Suprapubic skin (tissue), 4 donors: ENCODE results near the gene CCDC201.

Experiments
- EP300 ChIP-seq: sonication (generic); formaldehyde crosslinking; IDR thresholded peaks from one replicate; pipeline ENCODE4 v1.6.1; 2017; ENCODE audit warnings: antibody characterized with exemption
- POLR2A ChIP-seq, 2 donors: fragments of 450-650 bp; IDR thresholded peaks; one replicate each; pipeline ENCODE4 v1.6.1; 2017; ENCODE audit warnings: antibody characterized with exemption in 2 of 2, mild to moderate bottlenecking in 2 of 2, moderate library complexity in 2 of 2
- POLR2AphosphoS5 ChIP-seq, 3 donors: sonication (generic); formaldehyde crosslinking; IDR thresholded peaks; one replicate each; pipeline ENCODE4 v1.6.1; 2017; ENCODE audit warnings: antibody characterized with exemption in 3 of 3
- TF ChIP-seq, protein P1 (sequence below), 2 donors: fragments of 200-600 bp in 1 of 2; fragments of 450-650 bp in 1 of 2; sonication (generic) in 1 of 2; IDR thresholded peaks; one replicate each; pipeline ENCODE4 v1.5.1; 2016 to 2019; ENCODE audit warnings: antibody characterized with exemption in 2 of 2, mild to moderate bottlenecking in 1 of 2, moderate library complexity in 1 of 2

DNA sequence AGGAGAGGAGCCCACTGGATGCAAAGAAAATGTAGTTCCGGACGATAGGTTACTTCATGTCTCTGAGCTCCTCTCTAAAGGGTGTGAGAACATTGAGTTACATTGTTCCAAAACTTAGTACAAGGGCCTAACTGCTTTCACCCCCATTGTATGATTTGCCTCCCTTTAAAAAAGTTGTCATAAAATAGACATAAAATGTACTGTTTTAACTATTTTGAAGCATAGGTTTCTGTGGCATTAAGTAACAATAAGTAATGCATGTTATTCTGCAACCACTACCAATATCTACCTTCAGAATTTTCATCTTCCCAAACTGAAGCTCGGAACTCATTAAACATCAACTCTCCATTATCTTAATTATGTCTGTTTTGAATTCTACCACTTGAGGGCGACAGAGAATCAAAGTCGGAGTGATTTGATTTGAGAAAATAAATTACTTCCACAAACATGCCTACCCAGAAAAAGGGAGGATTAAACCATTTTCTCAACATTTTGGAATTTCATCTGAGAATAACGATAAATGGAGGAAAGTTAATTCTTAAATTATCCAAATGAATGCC is 18.1 kb upstream of the CCDC201 start:
- TF ChIP-seq, protein P1, sequence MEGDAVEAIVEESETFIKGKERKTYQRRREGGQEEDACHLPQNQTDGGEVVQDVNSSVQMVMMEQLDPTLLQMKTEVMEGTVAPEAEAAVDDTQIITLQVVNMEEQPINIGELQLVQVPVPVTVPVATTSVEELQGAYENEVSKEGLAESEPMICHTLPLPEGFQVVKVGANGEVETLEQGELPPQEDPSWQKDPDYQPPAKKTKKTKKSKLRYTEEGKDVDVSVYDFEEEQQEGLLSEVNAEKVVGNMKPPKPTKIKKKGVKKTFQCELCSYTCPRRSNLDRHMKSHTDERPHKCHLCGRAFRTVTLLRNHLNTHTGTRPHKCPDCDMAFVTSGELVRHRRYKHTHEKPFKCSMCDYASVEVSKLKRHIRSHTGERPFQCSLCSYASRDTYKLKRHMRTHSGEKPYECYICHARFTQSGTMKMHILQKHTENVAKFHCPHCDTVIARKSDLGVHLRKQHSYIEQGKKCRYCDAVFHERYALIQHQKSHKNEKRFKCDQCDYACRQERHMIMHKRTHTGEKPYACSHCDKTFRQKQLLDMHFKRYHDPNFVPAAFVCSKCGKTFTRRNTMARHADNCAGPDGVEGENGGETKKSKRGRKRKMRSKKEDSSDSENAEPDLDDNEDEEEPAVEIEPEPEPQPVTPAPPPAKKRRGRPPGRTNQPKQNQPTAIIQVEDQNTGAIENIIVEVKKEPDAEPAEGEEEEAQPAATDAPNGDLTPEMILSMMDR (IDR thresholded peaks at IDR 0.05) = peak; percentile 51 to 57
- TF ChIP-seq POLR2AphosphoS5 (IDR thresholded peaks at IDR 0.05) (no peak), POLR2A (IDR thresholded peaks at IDR 0.05) (no peak), EP300 (no peak)
